Hematopoietic multipotent progenitor cell treated with erythropoietin and hydrocortisone succinate and interleukin-3 and kit ligand, for 15 days (in vitro differentiated cells): ENCODE measurements around the gene KIF24.
"Not testable (repeated sequence)": the region's sequence is repeated elsewhere in the genome, so short reads cannot be mapped to it uniquely, and the experiment has no call there.

Source experiments
- DNase-seq: peaks from one replicate; pipeline ENCODE4 v3.0.0-alpha.2; 2015; ENCODE audit warnings: low spot score

KIF24 gene

DNA sequence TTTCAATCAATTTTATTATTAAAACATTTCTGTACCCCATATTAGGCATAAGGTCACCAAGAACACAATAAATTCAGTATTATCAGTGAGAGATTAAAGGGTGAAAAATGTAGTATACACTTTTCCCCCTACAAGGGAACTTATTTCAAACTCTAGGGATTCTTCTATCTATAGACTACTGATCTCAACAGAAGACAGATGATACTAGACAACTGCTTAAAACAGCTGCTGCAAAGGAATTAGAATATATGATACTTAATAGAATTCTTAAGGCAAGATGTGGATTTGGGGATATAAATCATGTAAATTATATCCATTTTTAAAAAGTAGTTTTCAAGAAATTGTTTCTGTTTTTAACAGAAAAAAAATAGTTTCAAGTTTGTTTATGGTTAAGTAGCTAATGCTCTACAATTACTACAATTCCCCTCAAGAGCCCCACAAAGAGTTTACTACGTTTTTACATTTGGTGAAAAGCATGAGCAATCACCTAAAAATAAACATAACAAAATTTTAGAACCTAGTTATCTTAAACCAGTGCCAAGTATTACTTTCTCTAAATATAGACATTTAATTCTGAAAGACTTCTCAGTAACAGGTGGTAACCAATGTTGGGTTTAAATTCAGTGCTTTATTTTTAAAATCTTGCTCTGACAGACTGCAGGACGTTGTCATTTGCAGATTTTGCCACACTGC is 6.0 kb downstream of the KIF24 start:
- DNase-seq = no peak

DNA sequence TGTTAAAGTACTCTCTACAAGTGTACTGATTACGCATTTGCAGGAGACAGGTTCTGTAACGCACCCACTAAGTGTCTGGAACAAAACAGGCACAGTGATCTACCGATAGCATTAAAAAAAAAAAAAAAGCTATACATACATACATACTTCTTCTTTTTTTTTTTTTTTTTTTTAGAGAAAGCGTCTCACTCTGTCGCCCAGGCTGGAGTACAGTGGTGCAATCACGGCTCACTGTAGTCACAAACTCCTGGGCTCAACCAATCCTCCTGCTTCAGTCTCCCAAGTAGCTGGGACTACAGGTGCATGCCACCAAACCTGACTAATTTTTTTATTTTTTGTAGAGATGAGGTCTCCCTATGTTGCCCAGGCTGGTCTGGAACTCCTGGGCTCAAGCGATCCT is 7.6 kb downstream of the KIF24 start:
- no peak for DNase-seq

DNA sequence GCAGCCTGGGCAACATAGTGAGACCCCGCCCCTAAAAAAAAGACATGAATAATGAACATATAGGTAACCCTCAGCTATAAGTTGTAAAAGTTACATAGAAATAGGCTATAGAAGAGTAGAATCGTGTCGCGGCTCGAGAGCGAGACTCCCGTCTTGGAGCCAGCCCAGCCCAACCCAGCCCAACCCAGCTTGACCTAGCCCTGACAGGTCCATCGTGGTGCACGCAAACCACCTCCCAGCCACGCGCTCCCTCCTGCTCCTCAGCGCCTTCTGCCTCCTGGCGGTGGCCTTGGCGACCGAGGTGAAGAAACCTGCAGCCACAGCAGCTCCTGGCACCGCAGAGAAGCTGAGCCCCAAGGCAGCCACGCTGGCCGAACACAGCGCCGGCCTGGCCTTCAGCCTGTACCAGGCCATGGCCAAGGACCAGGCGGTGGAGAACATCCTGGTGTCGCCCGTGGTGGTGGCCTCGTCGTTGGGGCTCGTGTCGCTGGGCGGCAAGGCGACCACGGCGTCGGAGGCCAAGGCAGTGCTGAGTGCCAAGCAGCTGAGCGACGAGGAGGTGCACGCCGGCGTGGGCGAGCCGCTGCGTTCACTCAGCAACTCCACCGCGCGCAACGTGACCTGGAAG is 10.8 kb downstream of the KIF24 start:
- no peak for DNase-seq

DNA sequence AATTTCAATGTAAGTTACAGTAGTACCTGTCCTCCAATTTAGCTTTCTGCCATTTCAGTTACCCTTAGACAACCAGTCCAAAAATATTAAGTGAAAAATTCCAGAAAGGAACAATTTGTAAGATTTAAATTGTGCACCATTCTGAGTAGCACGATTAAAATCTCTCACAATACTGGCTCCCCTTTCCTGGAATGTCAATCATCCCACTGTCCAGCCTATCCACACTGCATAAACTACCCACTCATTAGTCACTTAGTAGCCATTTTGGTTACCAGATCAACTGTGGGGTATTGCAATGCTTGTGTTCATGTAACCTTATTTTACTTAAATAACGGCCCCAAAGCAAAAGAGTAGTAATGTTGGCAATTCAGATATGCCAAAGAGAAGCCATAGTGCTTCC is 11.6 kb downstream of the KIF24 start:
- DNase-seq = no peak

DNA sequence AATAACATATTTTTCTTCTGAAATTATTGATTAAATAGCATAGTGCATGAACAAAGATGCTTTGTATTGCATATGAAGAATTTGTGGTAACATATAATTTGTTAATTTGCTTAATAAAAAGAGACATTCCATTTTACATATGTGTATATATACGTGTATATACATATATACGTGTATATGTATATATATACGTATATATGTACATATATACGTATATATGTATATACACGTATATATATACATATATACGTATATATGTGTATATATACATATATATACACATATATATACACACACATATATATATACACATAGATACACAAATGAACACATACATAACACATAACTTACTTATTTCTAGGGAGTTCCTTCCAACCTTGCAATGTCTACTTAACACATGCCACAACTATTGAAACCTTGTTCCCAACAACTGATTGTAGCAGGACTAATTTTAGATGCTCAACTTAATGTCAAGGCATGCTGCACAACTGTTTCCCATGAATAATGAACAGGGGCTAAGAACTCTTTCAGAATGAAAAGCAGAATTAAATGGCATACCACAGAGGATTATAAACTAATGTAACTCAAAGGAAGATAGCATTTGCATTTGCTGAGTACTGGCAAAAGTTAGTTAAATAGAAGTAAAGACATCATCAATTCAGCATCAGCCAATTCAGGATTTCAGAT is 17.4 kb downstream of the KIF24 start:
- no peak for DNase-seq

DNA sequence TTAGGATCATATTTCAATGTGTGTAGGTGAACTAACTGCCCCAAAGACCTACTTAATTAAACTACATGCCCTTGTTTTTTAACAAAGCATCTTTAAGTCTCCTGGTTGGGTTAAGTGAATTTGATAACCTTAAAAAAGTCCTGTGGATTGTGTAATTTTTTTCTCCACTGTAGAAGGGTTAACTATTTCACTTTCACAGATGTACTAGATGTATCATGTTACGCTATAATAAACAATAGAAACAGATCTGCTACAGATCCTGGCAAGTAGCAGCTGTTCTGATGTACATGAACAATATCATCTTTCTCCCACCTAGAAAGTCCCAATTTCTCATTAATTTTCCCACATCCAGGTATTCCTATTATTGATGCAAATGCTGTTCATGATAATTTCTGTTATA is 18.9 kb downstream of the KIF24 start:
- DNase-seq = no peak

DNA sequence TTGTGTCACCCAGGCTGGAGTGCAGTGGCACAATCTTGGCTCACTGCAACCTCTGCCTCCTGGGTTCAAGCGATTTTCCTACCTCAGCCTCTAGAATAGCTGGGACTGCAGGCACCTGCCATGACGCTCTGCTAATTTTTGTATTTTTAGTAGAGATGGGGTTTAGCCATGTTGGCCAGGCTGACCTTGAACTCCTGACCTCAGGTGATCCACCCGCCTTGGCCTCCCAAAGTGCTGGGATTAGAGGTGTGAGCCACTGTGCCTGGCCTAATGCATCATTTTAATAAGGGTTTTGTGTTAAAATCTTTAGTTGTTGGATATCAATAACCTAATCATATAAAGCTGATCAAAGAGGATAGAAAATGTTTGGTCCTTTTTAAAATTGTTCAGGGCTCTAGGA is 20.8 kb downstream of the KIF24 start:
- DNase-seq = not testable (repeated sequence)

DNA sequence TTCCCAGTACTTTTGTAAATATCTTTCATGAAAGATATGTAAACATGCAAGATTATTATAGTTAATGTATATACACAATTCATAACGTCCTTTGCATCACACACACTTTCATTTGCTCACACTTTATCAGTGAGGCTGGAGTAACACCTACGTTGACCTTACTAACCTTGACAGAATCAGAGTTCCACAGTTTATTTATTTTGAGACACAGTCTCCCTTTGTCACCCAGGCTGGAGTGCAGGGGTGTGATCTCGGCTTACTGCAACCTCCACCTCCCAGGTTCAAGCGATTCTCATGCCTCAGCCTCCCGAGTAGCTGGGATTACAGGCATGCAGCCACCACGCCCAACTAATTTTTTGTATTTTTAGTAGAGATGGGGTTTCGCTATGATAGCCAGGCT is 28.0 kb downstream of the KIF24 start:
- not testable (repeated sequence) for DNase-seq

DNA sequence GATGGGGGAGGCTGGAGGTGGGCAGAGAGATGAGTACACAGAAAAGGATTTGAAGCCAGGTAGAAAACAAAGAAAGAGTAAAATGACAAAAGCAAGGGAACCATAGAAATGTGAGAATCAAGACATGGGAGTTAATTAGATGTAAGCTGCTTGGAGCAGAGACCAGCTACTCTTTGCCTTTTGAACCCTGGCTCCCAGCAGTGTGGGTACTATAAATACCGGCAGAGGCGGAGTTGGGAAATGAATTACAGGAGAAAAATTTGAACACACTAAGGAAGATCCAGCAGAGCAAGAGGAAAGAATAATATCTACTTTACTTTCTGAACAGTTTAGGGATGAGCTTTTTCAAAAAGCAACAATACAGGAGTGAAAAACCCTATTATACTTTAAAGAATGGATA is 36.5 kb downstream of the KIF24 start:
- DNase-seq = no peak

DNA sequence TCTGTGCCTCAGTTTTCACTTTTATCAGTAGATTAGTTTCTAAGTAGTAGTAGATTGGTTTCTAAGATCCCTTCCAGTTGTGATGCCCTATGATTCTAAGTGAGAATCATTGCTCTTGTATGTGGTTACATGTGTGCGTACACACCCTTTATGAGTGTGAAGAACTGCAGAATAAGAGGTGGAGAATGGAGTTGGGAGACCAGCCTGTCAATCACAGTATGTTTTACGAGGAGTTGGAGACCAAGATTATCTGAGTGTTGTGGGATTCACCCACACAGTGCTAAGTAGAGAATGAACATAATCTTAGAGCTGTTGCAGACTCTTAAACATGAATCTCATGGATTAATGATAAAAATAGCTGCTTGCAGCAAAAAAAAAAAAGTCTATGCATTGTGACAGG is 37.6 kb downstream of the KIF24 start:
- no peak for DNase-seq

DNA sequence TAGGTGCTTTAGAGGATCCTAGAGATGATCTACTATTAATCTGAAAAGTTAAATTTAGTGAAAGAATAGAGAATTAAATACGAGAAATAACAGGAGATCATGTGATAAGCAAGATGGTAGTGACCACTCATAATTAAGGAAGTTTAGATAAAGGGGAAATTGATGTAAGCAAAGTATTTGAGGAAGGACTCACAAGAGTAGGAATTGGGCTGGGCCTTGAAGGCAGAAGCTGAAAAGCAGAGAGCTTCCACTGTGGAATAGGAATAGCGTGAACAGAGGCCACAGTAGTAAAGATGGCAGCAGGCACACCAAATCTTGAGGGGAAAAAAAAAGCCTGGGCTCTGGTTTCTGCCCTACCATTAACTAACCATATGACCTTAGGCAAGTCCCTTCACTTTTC is 38.0 kb downstream of the KIF24 start:
- DNase-seq = no peak

DNA sequence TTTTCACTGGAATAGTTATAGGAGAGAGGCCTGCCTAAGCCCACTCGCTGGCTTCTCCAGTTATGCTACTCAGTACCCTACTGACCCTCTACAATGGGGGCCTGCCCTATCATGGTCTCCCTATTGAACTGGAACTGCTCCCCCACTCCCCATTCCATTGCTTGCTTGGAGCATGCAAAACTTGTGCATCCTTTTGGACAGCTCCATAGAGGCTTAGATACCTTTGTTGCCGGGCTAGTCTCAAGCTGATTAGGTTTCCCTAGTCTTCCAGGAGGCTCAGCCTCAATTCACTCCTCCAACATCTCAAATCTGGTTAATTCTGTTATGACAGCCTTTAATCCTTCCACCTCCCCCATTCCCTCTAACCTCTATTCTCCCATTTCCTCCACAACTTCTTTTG is 39.9 kb downstream of the KIF24 start:
- DNase-seq = no peak

DNA sequence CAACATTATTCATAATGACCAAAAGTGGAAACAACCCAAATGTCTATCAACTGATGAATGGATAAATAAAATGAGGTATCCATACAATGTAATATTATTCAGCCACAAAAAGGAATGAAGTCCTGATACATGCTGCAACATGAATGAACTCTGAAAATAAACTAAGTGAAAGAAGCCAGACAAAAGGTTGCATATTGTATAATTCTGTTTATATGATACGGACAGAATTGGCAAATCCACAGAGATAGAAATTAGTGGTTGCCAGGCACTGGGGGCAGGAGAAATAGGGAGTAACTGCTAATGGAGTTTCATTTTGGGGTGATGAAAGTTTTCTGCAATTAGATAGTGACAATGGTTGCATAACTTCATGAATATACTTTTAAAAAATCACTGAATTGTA is 47.0 kb downstream of the KIF24 start:
- DNase-seq = no peak

DNA sequence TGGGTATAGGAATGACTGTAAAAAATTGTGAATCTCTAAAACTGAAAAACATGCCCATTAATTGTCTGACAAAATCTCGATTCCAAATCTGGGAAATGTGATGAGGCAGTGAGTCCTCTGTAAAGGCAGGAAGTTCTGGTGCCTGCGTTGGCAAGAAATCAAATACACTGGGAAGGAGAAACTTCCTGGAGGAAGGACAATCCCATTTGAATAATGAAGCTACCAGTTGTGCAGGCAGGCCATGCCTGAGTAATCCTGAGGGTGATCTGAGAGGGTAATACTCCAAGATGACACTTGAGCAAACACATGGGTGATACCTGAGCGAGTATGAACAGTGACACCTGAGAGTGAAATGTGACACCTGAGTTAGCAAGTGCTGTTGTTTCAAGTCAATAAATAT is 49.7 kb downstream of the KIF24 start:
- no peak for DNase-seq
